Astrocyte (in vitro differentiated cells and primary cell): ENCODE results near the gene RUSF1.

Experiments
- EZH2 ChIP-seq: IDR thresholded peaks from 2 replicates; pipeline ENCODE4 v1.6.1; 2012; ENCODE audit warnings: mild to moderate bottlenecking, low read length, inconsistent platforms; ENCODE audit not compliant: insufficient read depth
- TF ChIP-seq, protein P1 (sequence below): IDR thresholded peaks from 2 replicates; pipeline ENCODE4 v1.5.1; 2011; ENCODE audit warnings: low read depth, mild to moderate bottlenecking, inconsistent platforms, low read length, moderate library complexity; ENCODE audit not compliant: insufficient read depth

DNA sequence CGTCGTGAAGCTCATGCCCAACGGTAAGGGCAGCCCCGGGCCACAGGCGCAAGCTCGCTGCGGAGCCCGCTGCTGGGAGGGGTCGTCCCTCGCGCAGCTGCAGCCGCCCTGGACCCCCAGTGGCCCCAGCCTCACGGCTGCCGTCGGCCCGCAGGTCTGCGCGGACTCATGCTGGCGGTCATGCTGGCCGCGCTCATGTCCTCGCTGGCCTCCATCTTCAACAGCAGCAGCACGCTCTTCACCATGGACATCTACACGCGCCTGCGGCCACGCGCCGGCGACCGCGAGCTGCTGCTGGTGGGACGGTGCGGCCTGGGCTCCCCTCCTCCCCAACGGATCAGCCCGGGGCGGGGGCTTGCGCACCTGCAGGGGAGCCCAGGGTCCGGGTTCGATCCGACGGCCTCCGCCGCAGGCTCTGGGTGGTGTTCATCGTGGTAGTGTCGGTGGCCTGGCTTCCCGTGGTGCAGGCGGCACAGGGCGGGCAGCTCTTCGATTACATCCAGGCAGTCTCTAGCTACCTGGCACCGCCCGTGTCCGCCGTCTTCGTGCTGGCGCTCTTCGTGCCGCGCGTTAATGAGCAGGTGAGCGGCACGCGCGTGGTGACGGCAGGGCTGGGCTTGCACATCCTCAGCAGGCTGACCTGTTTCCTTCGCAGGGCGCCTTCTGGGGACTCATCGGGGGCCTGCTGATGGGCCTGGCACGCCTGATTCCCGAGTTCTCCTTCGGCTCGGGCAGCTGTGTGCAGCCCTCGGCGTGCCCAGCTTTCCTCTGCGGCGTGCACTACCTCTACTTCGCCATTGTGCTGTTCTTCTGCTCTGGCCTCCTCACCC lies 19.5 kb downstream of the RUSF1 start:
- TF ChIP-seq, protein P1, sequence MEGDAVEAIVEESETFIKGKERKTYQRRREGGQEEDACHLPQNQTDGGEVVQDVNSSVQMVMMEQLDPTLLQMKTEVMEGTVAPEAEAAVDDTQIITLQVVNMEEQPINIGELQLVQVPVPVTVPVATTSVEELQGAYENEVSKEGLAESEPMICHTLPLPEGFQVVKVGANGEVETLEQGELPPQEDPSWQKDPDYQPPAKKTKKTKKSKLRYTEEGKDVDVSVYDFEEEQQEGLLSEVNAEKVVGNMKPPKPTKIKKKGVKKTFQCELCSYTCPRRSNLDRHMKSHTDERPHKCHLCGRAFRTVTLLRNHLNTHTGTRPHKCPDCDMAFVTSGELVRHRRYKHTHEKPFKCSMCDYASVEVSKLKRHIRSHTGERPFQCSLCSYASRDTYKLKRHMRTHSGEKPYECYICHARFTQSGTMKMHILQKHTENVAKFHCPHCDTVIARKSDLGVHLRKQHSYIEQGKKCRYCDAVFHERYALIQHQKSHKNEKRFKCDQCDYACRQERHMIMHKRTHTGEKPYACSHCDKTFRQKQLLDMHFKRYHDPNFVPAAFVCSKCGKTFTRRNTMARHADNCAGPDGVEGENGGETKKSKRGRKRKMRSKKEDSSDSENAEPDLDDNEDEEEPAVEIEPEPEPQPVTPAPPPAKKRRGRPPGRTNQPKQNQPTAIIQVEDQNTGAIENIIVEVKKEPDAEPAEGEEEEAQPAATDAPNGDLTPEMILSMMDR: no peak
- no peak for TF ChIP-seq EZH2
